22Rv1 (cell line): ENCODE data around the gene PPP2R5C.

Experiments
- H3K27ac ChIP-seq: fragments of 450-650 bp; 2 replicates; pipeline ENCODE4 v1.5.1; 2017
- ZFX ChIP-seq: fragments of 450-650 bp; IDR thresholded peaks from 2 replicates; pipeline ENCODE4 v1.6.1; 2017; ENCODE audit warnings: antibody characterized with exemption, borderline replicate concordance
- TF ChIP-seq, protein P1 (sequence below): fragments of 450-650 bp; IDR thresholded peaks from 2 replicates; pipeline ENCODE4 v1.5.1; 2017; ENCODE audit warnings: mild to moderate bottlenecking

PPP2R5C gene

DNA sequence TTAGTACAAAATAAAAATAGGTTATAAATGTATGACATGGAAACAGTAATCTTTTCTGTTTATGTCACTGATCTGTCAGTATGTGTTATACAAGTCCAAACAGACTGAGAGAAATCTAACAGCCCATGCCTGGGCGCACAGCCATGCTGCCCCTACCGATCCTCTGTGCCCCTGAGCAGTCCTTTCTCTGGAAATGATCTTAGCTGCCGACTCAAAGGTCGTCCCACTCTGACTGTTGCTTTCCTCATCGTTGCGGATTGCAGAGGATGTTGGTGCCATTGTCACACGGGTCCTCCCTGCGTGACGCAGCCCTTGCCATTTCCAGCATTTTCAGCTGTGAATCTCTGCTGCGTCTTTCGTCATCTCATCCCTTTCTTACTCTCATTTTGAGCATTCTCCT lies 119.9 kb downstream of the PPP2R5C start:
- TF ChIP-seq, protein P1, sequence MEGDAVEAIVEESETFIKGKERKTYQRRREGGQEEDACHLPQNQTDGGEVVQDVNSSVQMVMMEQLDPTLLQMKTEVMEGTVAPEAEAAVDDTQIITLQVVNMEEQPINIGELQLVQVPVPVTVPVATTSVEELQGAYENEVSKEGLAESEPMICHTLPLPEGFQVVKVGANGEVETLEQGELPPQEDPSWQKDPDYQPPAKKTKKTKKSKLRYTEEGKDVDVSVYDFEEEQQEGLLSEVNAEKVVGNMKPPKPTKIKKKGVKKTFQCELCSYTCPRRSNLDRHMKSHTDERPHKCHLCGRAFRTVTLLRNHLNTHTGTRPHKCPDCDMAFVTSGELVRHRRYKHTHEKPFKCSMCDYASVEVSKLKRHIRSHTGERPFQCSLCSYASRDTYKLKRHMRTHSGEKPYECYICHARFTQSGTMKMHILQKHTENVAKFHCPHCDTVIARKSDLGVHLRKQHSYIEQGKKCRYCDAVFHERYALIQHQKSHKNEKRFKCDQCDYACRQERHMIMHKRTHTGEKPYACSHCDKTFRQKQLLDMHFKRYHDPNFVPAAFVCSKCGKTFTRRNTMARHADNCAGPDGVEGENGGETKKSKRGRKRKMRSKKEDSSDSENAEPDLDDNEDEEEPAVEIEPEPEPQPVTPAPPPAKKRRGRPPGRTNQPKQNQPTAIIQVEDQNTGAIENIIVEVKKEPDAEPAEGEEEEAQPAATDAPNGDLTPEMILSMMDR = no peak
- no peak for TF ChIP-seq ZFX
- no peak overlapping the region for H3K27ac ChIP-seq

GRCh38 chr14:101882141-101882935 lies 120.8 kb downstream of the PPP2R5C start:
- H3K27ac ChIP-seq = no peak overlapping the region
- TF ChIP-seq, protein P1 = no peak
- no peak for TF ChIP-seq ZFX

DNA sequence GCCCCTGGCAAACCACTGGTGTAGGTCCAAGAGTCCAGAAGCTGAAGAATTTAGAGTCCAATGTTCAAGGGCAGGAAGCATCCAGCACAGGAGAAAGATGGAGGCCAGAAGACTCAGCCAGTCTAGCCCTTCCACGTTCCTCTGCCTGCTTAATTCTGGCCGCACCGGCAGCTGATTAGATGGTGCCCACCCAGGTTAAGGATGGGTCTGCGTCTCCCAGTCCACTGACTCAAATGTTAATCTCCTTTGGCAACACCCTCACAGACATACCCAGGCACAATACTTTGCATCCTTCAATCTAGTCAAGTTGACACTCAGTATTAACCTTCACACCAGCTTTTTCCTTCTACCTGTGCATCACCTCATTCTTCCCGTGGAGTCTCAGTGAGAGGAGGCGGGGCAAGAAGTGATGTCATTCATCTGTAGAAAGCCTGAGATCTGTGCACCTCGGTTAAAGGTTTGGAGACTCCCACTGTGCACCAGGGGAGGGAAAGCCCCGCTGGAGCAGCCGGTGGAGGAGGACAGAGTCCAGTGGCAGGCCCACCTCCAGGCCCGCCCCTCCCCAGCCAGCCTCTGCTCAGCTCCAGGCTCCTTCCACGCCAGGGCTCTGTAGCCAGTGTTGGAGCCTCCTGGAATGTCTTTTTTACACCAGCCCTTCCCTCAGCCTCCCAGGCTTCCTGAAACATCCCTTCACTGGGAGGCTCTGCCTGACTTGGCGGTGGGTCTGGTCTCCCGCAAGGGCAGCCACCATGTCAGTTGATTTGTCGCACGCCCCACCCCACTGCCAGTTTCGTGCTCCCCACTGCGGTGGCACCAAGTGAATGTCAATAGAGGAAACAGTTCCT lies 122.8 kb downstream of the PPP2R5C start:
- H3K27ac ChIP-seq = no peak overlapping the region
- TF ChIP-seq ZFX = no peak
- TF ChIP-seq, protein P1 = no peak

- no peak overlapping the region for H3K27ac ChIP-seq
- TF ChIP-seq, protein P1 = no peak
- no peak for TF ChIP-seq ZFX
Observed at GRCh38 chr14:101884934-101885576, 123.5 kb downstream of the PPP2R5C start.

- H3K27ac ChIP-seq = no peak overlapping the region
- TF ChIP-seq ZFX = no peak
- TF ChIP-seq, protein P1 = no peak
Observed at GRCh38 chr14:101887219-101887618, 125.7 kb downstream of the PPP2R5C start.

GRCh38 chr14:101888182-101888581 lies 126.7 kb downstream of the PPP2R5C start:
- TF ChIP-seq ZFX = no peak
- TF ChIP-seq, protein P1 = no peak
- H3K27ac ChIP-seq = no peak overlapping the region
